OCI-LY7 (cell line): ENCODE data around the gene HDAC4. TPM values are rescaled to one million over a fixed set of nuclear protein-coding genes. Genes with fewer than 3 reads are reported as not detected.

Experiments used
- BruUV-seq: library from RNA; stranded (reverse); fragments of 400-500 nt; replicated peaks from 2 replicates; lab custom pipeline; 2021; lab: Mats Ljungman, UMichigan
- CTCF ChIA-PET: fragments of 300-600 bp; sonication (Branson Sonifier 250); formaldehyde crosslinking; loops from one replicate; lab custom pipeline; 2022; ENCODE audit warnings: antibody characterized with exemption; ENCODE audit not compliant: unreplicated experiment; lab: Charles Lee
- POLR2A ChIA-PET: fragments of 300-600 bp; sonication (Branson Sonifier 250); formaldehyde crosslinking; loops from one replicate; lab custom pipeline; 2022; ENCODE audit warnings: antibody characterized with exemption; lab: Charles Lee
- DNase-seq: peaks from one replicate; pipeline ENCODE4 v3.0.0-alpha.2; 2015; ENCODE audit warnings: low spot score
- H2AFZ ChIP-seq: fragments of 200-600 bp; sonication (generic), shearing (Covaris generic); 2 replicates; pipeline ENCODE4 v1.6.1; 2014; ENCODE audit warnings: mild to moderate bottlenecking, antibody characterized with exemption, low read length, moderate library complexity
- H3K27ac ChIP-seq: fragments of 200-600 bp; sonication (generic); 2 replicates; pipeline ENCODE4 v1.5.1; 2014; ENCODE audit warnings: mixed run types, low read depth, mild to moderate bottlenecking, moderate library complexity, low read length, inconsistent platforms; ENCODE audit not compliant: poor library complexity, severe bottlenecking
- H3K36me3 ChIP-seq: fragments of 200-600 bp; sonication (generic); 2 replicates; pipeline ENCODE4 v1.6.1; 2014; ENCODE audit warnings: mild to moderate bottlenecking, antibody characterized with exemption, low read length, moderate library complexity, mixed read lengths; ENCODE audit not compliant: insufficient read depth
- H3K4me1 ChIP-seq: fragments of 200-600 bp; sonication (generic); 2 replicates; pipeline ENCODE4 v1.5.1; 2014; ENCODE audit warnings: mild to moderate bottlenecking, low read length; ENCODE audit not compliant: insufficient read depth, poor library complexity, severe bottlenecking
- H3K4me2 ChIP-seq: fragments of 200-600 bp; sonication (generic); 2 replicates; pipeline ENCODE4 v1.6.1; 2014; ENCODE audit warnings: mild to moderate bottlenecking, low read length
- H3K4me3 ChIP-seq: fragments of 200-600 bp; sonication (generic); 2 replicates; pipeline ENCODE4 v1.5.1; 2014; ENCODE audit warnings: mild to moderate bottlenecking, low read depth, low read length; ENCODE audit not compliant: poor library complexity, severe bottlenecking
- H3K79me2 ChIP-seq: fragments of 200-600 bp; sonication (generic); 2 replicates; pipeline ENCODE4 v1.6.1; 2016; ENCODE audit warnings: low read depth, mild to moderate bottlenecking, low read length, moderate library complexity, mixed read lengths; ENCODE audit not compliant: insufficient read depth
- H3K9me2 ChIP-seq: fragments of 200-600 bp; sonication (generic); 2 replicates; pipeline ENCODE4 v1.6.1; 2016; ENCODE audit warnings: mild to moderate bottlenecking, low read length, mixed read lengths; ENCODE audit not compliant: insufficient read depth
- H3K9me3 ChIP-seq: fragments of 200-600 bp; sonication (generic); 2 replicates; pipeline ENCODE4 v1.6.1; 2014; ENCODE audit warnings: mild to moderate bottlenecking, mixed run types, low read length, mixed read lengths
- H4K20me1 ChIP-seq: fragments of 200-600 bp; sonication (generic); 2 replicates; pipeline ENCODE4 v1.6.1; 2014; ENCODE audit warnings: mild to moderate bottlenecking, antibody characterized with exemption, low read length, moderate library complexity, mixed read lengths; ENCODE audit not compliant: insufficient read depth
- CTCF ChIP-seq: fragments of 200-600 bp; sonication (generic); conservative IDR thresholded peaks from 2 replicates; pipeline ENCODE4 v1.5.1; 2014; ENCODE audit warnings: mild to moderate bottlenecking, antibody characterized with exemption, low read length, moderate library complexity, mixed read lengths
- EZH2phosphoT487 ChIP-seq: fragments of 200-600 bp; sonication (generic); IDR thresholded peaks from 2 replicates; pipeline ENCODE4 v1.6.1; 2018; ENCODE audit warnings: low read depth, borderline replicate concordance, mild to moderate bottlenecking, mixed run types, antibody characterized with exemption, low read length, moderate library complexity, mixed read lengths
- intact Hi-C: fragments of 100-400 bp; cut with micrococcal nuclease; formaldehyde crosslinking; loops from one replicate; pipeline ENCODE4 v1.10.0; 2022; ENCODE audit not compliant: unreplicated experiment
- total RNA-seq, 2 experiments: library from RNA; depleted of rRNA in 1 of 2; stranded (reverse); fragments of >200 nt in 1 of 2; shearing (Covaris generic) in 1 of 2; gene quantifications; 2 replicates each; pipeline ENCODE4 v1.2.3, GENCODE V29; 2014 to 2022

The HDAC4 gene
- total RNA-seq, 2 experiments from 2014 or later, result 10.2 to 20.6 TPM

- Histone ChIP-seq H3K4me3 (no peak overlapping the region), H3K4me2 (no peak overlapping the region), H3K79me2 (no peaks in the 10 kb centered on the region), H3K36me3 (no peaks in the 10 kb centered on the region), H2AFZ (no peak overlapping the region), H4K20me1 (no peaks in the 10 kb centered on the region), H3K4me1 (no peaks in the 10 kb centered on the region), H3K27ac (no peak overlapping the region), H3K9me3 (no peaks in the 10 kb centered on the region), H3K9me2 (no peaks in the 10 kb centered on the region)
- ChIA-PET CTCF (no interaction called here), POLR2A (no interaction called here)
- intact Hi-C loops, result no loop called here
- no TSS peak for BruUV-seq
- no peak for DNase-seq
- TF ChIP-seq CTCF (no peak), EZH2phosphoT487 (no peak)
These were observed 235.5 kb downstream of the HDAC4 start for GRCh38 chr2:239165206-239165831.

- Histone ChIP-seq H3K27ac (no peak overlapping the region), H3K36me3 (no peaks in the 10 kb centered on the region)
These were observed 236.4 kb downstream of the HDAC4 start for GRCh38 chr2:239164335-239164871.

More at GRCh38 chr2:239164335-239164871, 236.4 kb downstream of the HDAC4 start:
- Histone ChIP-seq H3K9me2 (no peaks in the 10 kb centered on the region), H3K9me3 (no peaks in the 10 kb centered on the region), H3K79me2 (no peaks in the 10 kb centered on the region), H3K4me1 (no peaks in the 10 kb centered on the region), H4K20me1 (no peaks in the 10 kb centered on the region), H2AFZ (no peak overlapping the region), H3K4me2 (no peak overlapping the region), H3K4me3 (no peak overlapping the region)
- TF ChIP-seq CTCF (no peak), EZH2phosphoT487 (no peak)
- CTCF ChIA-PET, result no interaction called here
- no TSS peak for BruUV-seq
- no peak for DNase-seq
- intact Hi-C loops, result no loop called here
- POLR2A ChIA-PET, result no interaction called here
